RWPE1 (cell line): Measurements from ENCODE around the gene DENND1A.
A peak's percentile ranks its signal among the peaks of the same experiment; 100 is the strongest.

ENCODE experiments used
- CTCF ChIA-PET: fragments of 350-600 bp; sonication (Branson Sonifier 250); formaldehyde crosslinking; extraction: SDS; loops from one replicate; lab custom pipeline; 2021; lab: Yijun Ruan, JAX
- POLR2A ChIA-PET: fragments of 400-600 bp; formaldehyde crosslinking; extraction: SDS; loops from one replicate; lab custom pipeline; 2020; ENCODE audit warnings: antibody characterized with exemption; ENCODE audit not compliant: low non-redundant PET; lab: Yijun Ruan, JAX
- DNase-seq: peaks from one replicate; pipeline ENCODE4 v3.0.0; 2012; ENCODE audit warnings: low spot score
- H3K27ac ChIP-seq: fragments of 450-650 bp; 2 replicates; pipeline ENCODE4 v1.5.1; 2017
- CTCF ChIP-seq: fragments of 450-650 bp; conservative IDR thresholded peaks from 2 replicates; pipeline ENCODE4 v1.5.1; 2017; ENCODE audit warnings: low read depth, mild to moderate bottlenecking

Gene DENND1A

DNA sequence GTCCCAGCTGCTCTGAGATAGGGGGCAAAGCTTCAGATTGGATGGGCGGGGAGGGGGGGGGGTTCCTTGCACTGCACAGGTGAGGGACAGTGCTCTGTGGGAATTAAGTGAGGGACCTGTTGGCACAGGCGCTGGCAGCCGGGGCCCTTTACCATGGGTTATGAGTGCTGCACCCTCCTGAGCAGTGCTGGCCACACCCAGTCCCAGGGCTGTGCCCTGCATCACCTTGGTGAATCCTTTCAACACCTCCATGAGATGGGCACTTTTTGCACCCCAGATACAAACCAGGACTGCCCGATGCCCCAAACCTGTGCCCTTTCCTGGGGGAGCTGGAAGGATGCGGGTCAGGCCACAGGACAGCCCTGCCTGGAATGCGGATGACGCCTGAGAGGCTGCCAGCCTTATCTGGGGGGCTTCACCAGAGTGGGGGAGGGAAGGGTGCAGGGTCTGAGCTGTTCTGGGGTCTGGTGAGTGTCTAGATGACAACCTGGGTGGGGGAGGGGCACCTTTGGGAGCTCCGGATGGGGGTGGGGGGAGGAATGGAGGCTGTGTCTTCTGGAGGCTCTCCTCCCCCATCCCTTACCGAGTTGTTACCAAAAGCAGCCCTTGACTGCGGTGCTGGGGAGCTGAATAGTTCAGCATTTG is 568.7 kb downstream of the DENND1A start:
- no peak for TF ChIP-seq CTCF
- ChIA-PET POLR2A (interaction anchor here (0.6 kb wide), 1 partner anchor 542 kb away, joined by 3 read pairs; no protein-coding TSS in a partner anchor), CTCF (interaction anchor here (1.2 to 1.6 kb wide), 2 partner anchors 11 to 25 kb away, joined by 3 to 6 read pairs; no protein-coding TSS in a partner anchor)
- DNase-seq, result no peak
- H3K27ac ChIP-seq, result peak overlapping the region; percentile 3; the same call in 1 of the 2 replicates

DNA sequence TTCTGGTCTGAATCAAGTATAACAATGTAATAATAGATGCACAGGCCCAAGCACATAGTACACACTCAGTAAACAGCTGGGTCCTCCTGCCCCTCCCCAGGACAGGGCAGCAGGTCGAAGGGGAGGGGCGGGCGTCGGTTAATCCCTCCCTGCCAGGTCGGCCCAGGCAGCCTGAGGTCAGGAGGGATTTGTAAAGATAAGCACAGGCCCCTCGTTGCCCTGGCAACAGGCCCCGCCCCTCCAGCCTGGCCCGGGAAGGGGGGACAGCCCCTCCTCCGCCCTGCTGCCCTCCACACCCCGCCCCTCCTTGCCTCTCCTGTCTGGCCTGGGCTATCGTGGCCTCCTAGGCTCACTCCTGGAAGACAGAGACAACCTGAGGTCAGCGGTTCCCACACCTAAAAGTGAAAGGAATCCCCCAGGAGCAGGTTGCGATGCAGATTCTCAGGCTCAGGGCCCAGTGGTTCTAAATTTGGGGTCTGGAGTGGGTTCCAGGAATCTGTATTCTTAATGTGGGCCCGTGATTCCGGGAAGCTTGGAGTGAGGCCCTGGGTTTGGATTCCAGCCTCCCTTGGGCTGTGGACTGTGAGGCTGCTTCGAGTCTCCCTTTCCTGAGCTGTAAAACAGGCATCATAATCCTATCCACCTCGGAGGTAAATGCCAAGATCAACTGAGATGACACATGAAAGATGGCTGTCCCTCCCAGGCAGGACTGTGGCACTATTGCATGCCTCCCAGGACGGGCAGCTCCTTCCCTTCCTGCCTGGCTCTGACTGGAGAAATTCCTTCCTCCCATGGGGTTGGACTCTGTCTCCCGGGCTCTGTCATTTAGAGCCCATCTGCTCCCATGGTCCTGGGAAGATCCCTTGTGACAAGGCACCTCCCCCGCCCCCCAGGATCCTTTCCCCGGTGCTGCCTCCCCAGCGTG is 569.5 kb downstream of the DENND1A start:
- POLR2A ChIA-PET, result interaction anchor here (0.6 kb wide), 1 partner anchor 541 kb away, joined by 3 read pairs; no protein-coding TSS in a partner anchor
- CTCF ChIA-PET, result interaction anchor here (0.6 to 1.6 kb wide), 4 partner anchors 10 to 25 kb away, joined by 3 to 10 read pairs (median 5); no protein-coding TSS in a partner anchor
- peak overlapping the region; percentile 3; the same call in 1 of the 2 replicates for H3K27ac ChIP-seq
- no peak for TF ChIP-seq CTCF
- no peak for DNase-seq

DNA sequence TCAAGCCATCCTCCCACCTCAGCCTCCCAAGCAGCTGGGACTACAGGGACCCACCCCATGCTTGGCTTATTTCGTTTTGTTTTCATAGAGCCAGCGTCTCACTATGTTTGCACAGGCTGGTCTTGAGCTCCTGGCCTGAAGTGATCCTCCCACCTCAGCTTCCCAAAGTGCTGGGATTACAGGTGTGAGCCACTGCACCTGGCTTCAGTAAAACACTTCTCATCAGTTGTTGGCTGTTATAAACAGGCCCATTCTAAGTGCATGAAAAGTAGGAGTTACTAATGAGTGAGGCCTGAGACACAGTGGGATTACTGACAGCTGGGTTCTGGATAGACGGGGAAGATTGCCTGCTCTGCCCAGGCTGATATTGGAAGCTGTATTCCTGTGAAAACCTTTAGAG is 570.4 kb downstream of the DENND1A start:
- H3K27ac ChIP-seq, result no peak overlapping the region
- CTCF ChIA-PET, result interaction anchor here (0.6 to 1.3 kb wide), 2 partner anchors 10 to 152 kb away, joined by 3 to 10 read pairs; no protein-coding TSS in a partner anchor
- no peak for DNase-seq
- POLR2A ChIA-PET, result no interaction called here
- TF ChIP-seq CTCF, result no peak

DNA sequence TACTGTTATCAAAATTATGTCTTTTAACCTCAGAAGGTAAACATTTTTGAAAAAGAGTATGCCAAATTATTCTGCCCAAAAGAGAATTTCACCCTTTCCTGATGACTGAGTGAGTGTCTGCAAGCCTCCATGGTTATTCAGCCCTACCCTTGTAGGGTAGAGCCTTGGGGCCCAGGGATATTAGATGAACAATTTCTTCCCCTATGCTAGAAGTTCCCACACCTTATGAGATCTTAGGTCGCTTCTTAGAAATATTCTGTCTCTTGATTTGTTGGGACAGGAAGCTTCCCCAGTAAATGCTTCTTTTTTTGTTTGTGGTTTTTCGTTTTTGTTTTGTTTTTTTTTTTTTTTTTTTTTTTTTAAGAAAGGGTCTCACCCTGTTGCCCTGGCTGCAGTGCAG is 570.8 kb downstream of the DENND1A start:
- DNase-seq, result no peak
- no peak overlapping the region for H3K27ac ChIP-seq
- POLR2A ChIA-PET, result no interaction called here
- CTCF ChIA-PET, result interaction anchor here (0.6 to 1.3 kb wide), 2 partner anchors 9 to 151 kb away, joined by 3 to 10 read pairs; no protein-coding TSS in a partner anchor
- no peak for TF ChIP-seq CTCF

DNA sequence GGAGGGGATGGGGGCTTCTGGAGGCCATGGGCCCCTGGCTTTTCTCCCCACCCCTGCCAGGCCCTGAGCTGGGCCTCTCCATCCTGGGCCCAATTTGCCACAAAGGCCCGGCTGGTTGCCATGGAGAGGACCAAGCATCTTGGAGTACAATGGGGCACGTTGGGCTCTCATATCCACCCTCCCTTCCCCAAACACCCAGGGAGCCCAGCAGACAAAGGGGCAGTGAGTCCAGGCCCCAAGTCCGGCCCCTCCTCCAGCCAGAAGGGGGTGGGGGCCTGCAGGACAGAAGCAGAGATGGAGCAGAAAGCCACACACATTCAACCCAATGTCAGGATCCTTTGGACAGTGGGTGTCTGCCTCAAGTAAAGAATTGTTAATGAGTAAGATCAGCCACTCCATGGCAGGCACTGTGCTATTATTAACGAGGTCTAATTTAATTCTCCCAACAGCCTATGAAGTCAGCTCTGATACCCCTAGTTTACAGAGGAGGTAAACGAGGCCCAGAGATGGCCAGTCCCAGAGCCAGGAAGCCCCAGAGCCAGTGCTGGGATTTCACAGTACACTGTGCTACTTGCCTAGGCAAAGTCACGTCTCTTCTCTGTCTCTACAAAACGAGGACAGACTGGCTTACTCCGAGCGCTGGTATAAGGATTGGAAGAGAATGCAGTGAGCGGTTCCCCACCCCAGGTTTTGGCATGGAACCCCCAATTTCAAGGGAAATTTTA is 571.6 kb downstream of the DENND1A start:
- CTCF ChIA-PET, result no interaction called here
- no peak for TF ChIP-seq CTCF
- DNase-seq, result no peak
- H3K27ac ChIP-seq, result no peak overlapping the region
- POLR2A ChIA-PET, result no interaction called here

DNA sequence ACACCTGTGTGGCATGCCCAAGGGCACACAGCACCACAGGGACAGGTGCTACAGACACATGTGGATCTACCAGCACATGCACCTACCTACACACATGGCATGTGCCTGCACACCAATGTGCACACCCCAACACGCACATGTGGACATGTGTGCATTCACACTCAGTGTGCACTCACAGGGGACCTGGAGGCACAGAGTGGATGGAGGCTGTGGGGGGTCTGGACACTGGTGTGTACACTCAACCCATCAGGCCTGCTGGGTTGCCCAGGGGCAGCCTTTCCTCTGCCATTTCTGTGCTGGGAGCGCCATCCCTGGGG is 572.2 kb downstream of the DENND1A start:
- DNase-seq, result no peak
- H3K27ac ChIP-seq, result no peak overlapping the region
- ChIA-PET CTCF (no interaction called here), POLR2A (no interaction called here)
- TF ChIP-seq CTCF, result no peak
